AG09309 (cell line): Measurements from ENCODE around the gene ZNF521.

Source experiments
- DNase-seq: peaks from one replicate; pipeline ENCODE4 v3.0.0-alpha.2; 2010; ENCODE audit warnings: low read depth
- H3K4me3 ChIP-seq: 2 replicates; pipeline ENCODE4 v1.5.1; 2011; ENCODE audit warnings: mild to moderate bottlenecking, low read depth, low read length, moderate library complexity; ENCODE audit not compliant: control insufficient read depth
- TF ChIP-seq, protein P1 (sequence below): IDR thresholded peaks from 2 replicates; pipeline ENCODE4 v1.5.1; 2011; ENCODE audit warnings: mild to moderate bottlenecking, low read depth, low read length, inconsistent platforms; ENCODE audit not compliant: insufficient read depth, control insufficient read depth; ENCODE audit errors: missing control alignments

ZNF521 gene

DNA sequence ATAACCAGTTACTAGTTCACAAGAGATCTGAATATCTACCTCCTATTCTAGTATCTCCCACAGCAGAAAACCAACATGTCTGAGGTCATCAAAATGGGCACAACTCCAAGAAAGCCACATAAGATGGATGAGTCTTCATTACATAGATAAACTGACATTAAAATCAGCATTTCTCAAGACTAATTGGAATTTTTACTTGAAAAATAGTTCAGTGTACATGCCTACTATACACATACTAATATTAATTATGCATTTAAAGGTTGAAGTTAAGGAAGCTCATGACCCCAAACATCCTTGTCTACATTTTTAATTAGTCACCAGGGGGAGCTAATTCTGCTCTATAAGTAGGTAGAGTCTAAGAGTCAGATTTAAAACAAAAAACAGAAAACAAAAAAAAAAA lies 41.9 kb downstream of the ZNF521 start:
- TF ChIP-seq, protein P1, sequence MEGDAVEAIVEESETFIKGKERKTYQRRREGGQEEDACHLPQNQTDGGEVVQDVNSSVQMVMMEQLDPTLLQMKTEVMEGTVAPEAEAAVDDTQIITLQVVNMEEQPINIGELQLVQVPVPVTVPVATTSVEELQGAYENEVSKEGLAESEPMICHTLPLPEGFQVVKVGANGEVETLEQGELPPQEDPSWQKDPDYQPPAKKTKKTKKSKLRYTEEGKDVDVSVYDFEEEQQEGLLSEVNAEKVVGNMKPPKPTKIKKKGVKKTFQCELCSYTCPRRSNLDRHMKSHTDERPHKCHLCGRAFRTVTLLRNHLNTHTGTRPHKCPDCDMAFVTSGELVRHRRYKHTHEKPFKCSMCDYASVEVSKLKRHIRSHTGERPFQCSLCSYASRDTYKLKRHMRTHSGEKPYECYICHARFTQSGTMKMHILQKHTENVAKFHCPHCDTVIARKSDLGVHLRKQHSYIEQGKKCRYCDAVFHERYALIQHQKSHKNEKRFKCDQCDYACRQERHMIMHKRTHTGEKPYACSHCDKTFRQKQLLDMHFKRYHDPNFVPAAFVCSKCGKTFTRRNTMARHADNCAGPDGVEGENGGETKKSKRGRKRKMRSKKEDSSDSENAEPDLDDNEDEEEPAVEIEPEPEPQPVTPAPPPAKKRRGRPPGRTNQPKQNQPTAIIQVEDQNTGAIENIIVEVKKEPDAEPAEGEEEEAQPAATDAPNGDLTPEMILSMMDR = no peak
- DNase-seq = no peak
- no peak overlapping the region for H3K4me3 ChIP-seq

DNA sequence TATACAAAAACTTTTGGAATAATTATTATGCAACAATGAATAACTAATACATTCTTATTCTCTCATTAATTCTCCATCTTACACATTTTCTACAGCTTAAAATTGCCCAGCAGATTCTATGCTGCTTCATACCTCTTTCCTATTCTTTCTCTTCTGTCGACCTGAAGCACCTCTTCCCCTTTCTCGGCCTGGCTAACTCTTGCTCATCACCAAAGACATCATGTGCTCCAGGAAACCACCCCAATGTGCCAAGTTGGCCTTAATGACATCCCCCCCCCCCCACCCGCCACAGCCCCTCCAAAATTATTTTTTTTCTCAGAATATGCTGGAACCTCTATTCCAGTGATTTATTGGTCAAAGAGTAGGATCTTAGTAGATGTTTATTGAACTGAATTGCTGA lies 43.6 kb downstream of the ZNF521 start:
- TF ChIP-seq, protein P1 = no peak
- H3K4me3 ChIP-seq = no peak overlapping the region
- DNase-seq = no peak

DNA sequence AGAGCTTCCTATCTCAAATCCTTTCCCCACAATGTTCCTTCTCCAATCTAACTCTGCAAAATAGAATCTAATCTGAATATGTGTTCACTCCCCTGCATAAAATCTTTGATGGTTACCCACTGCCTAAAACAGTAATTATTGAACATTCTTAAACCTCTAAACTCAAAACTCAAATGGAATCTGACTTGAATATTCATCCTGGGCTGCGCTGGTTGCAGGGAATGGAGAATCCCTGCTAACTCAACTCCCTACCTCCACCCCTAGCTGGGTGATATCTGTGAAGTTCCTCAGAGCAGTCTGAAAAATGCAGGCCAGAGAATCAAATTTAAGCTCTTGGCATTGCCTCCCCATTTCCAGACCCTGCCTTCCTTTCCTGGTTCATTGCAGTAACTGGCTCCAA lies 44.8 kb downstream of the ZNF521 start:
- no peak for DNase-seq
- H3K4me3 ChIP-seq = no peak overlapping the region
- TF ChIP-seq, protein P1 = no peak

DNA sequence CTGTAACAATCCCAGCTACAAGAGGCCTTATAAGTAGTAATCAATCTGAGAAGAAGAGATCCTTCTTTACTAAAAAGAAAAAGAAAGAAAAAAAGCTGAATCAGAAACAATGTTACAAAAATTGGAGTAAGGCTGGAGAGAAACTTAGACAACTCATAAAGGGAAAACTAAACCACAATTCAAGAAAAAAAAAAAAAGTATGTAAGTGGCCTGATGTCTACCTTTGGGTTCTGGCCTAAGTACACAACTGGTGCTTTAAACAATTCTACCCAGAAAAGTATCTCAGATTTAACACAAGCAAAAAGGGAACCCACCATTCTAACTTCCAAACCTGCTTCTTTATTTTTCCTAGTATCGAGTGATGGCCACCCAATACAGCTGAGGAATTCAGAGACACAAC lies 45.3 kb downstream of the ZNF521 start:
- TF ChIP-seq, protein P1 = no peak
- H3K4me3 ChIP-seq = no peak overlapping the region
- no peak for DNase-seq

DNA sequence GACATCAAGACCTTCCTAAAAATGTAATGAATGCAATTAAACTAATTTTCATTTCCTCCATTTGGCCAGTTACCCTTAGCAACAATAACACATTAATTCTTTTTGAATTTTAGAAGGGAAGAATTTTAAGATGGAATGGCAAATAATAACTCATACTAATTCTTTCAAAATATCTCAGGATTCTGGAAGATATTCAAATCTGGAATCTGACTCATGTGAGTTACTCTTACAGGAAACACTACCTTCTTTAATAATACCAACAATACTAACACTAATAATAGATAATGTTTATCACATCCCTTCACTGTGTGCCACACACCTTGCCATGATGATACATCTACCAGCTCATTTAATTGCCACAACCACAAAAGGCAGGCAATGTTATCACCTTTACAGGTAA lies 46.4 kb downstream of the ZNF521 start:
- no peak for DNase-seq
- H3K4me3 ChIP-seq = no peak overlapping the region
- TF ChIP-seq, protein P1 = no peak

DNA sequence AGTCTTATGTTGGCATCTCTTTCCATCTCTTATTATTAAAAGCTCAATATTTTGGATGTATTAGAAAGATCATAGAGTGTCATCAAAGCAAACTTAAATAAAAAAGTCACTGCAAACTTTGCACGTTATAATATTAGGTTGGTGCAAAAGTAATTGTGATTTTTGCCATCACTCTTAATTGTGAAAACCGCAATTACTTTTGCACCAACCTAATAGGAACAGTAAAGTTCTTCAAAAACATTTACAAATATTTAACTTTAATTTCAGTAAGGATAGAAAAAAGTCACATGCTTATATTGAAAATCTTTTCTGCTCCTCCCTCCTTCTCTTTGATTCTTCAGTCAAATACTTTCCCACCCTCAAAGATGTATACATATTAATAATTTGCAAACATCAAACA lies 51.5 kb downstream of the ZNF521 start:
- H3K4me3 ChIP-seq = no peak overlapping the region
- TF ChIP-seq, protein P1 = no peak
- DNase-seq = no peak
